Measurements from ENCODE around the gene SCGB1C1. TPM values are rescaled to one million over a fixed set of nuclear protein-coding genes. Genes with fewer than 3 reads are reported as not detected.

SCGB1C1 gene
- total and polyA plus RNA-seq, 9 of the 15 experiments (the other 6 are each of a cell fraction or from before 2014, with no cell fraction given) = not detected

DNA sequence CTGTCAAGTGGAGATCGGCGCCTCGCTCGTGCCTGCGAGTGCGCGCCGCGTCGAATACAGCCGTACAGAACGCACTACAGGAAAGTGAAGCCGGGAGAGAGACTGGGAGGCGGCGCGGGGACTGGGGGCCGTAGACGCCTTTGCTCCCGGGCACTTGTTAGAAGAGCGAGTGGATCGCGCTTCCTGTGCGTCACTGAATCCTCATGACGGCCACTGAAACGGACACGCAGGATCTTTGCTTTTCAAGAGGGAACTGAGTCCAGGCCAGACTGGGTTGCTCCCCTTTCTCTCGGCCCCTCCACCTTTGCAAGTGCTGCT is 14.9 kb downstream of the SCGB1C1 start:
- ATAC-seq = peak; percentile 20
- in situ Hi-C loops (cut with MboI) = no loop called here
- H2AFZ ChIP-seq (ENCODE audit: low read depth, low read length) = peak overlapping the region; percentile 8; the same call in 1 of the 2 replicates
- TF ChIP-seq ZNF76 (CRISPR knock-in tag; IDR thresholded peaks at IDR 0.05; ENCODE audit: borderline replicate concordance) (no peak), WHSC1 (IDR thresholded peaks at IDR 0.05; ENCODE audit: low read length) (no peak), TAF7 (tag; IDR thresholded peaks at IDR 0.05) (no peak), HSF4 (CRISPR knock-in tag; IDR thresholded peaks at IDR 0.05; ENCODE audit: borderline replicate concordance) (no peak), NFRKB (IDR thresholded peaks at IDR 0.05; ENCODE audit: low read depth) (peak; percentile 21; the same call in 1 of the 2 replicates), TCFL5 (CRISPR knock-in tag; conservative IDR thresholded peaks at IDR 0.05) (no peak), ZNF408 (CRISPR knock-in tag; IDR thresholded peaks at IDR 0.05; ENCODE audit: low read depth) (no peak), ZFP36 (IDR thresholded peaks at IDR 0.05; ENCODE audit: low read depth, low read length, partially characterized antibody) (no peak), SP1 (CRISPR knock-in tag; IDR thresholded peaks at IDR 0.05) (no peak), ZNF444 (CRISPR knock-in tag; IDR thresholded peaks at IDR 0.05) (no peak), ZBED1 (IDR thresholded peaks at IDR 0.05) (0 out of 2 replicates have a peak, but pooled peaks have one; percentile 18), CBX3 (IDR thresholded peaks at IDR 0.05; ENCODE audit: borderline replicate concordance in 1 of 2, low read length in 2 of 2) (no peak), MYC (IDR thresholded peaks at IDR 0.05; ENCODE audit: low read depth, low read length) (no peak), MYC (CRISPR knock-in tag; IDR thresholded peaks at IDR 0.05; ENCODE audit: borderline replicate concordance, low read depth) (peak; percentile 60; the same call in 1 of the 2 replicates), NR4A1 (CRISPR knock-in tag; IDR thresholded peaks at IDR 0.05) (no peak), NR4A1 (tag; IDR thresholded peaks at IDR 0.05) (peak; percentile 44; the same call in 1 of the 2 replicates), HNRNPK (IDR thresholded peaks at IDR 0.05; ENCODE audit: low read depth, low read length, poor library complexity, severe bottlenecking) (no peak), SREBF1 (IDR thresholded peaks at IDR 0.05; ENCODE audit: borderline replicate concordance, low read depth, low read length) (no peak), MTA2 (IDR thresholded peaks at IDR 0.05; ENCODE audit: low read depth) (no peak), RUNX1 (IDR thresholded peaks at IDR 0.05; ENCODE audit: low read depth) (no peak), NCOA2 (IDR thresholded peaks at IDR 0.05; ENCODE audit: partially characterized antibody in 2 of 2) (no peak), MED1 (CRISPR knock-in tag; IDR thresholded peaks at IDR 0.05; ENCODE audit: borderline replicate concordance) (no peak), SAFB2 (IDR thresholded peaks at IDR 0.05; ENCODE audit: borderline replicate concordance, low read depth, low read length, severe bottlenecking) (no peak), SNRNP70 (optimal IDR thresholded peaks at IDR 0.05; ENCODE audit: low read depth, low read length) (no peak), SAFB (IDR thresholded peaks at IDR 0.05; ENCODE audit: borderline replicate concordance, low read depth, low read length) (no peak), ZNF644 (tag; IDR thresholded peaks at IDR 0.05; ENCODE audit: low read depth) (no peak), PHTF2 (CRISPR knock-in tag; IDR thresholded peaks at IDR 0.05) (0 out of 2 replicates have a peak, but pooled peaks have one; percentile 55), RFX1 (IDR thresholded peaks at IDR 0.05) (no peak)

More for the DNA sequence above, 14.9 kb downstream of the SCGB1C1 start:
- ChIA-PET CTCF (ENCODE audit: low intra/inter-chr PET ratio) (interaction anchor here (0.6 kb wide), 1 partner anchor 52 kb away, joined by 3 read pairs; no protein-coding TSS in a partner anchor), POLR2A (interaction anchor here (0.6 to 3.1 kb wide), 25 partner anchors 10 to 299 kb away, joined by 3 to 63 read pairs (median 4); no protein-coding TSS in a partner anchor)
- H4K20me1 ChIP-seq (replicated peaks; ENCODE audit: control insufficient read depth, insufficient read depth, low read length) = peaks cover 43% of the 10 kb centered on the region
- H3K9me3 ChIP-seq (replicated peaks; ENCODE audit: control insufficient read depth, insufficient read depth, low read depth, low read length) = no peaks in the 10 kb centered on the region
- H3K27ac ChIP-seq (ENCODE audit: extremely low read depth, low read depth, low read length) = peak overlapping the region; percentile 93
- H3K9me1 ChIP-seq (ENCODE audit: control insufficient read depth, insufficient read depth, low read length) = peaks cover 10% of the 10 kb centered on the region
- intact Hi-C loops (cut with micrococcal nuclease) = loop anchor here (2.0 kb wide), 1 partner anchor 29 kb away; the partner anchor contains the start of genes PSMD13 and SIRT3
- DNase-seq (ENCODE audit: extremely low read depth in 1 of 4, low spot score in 3 of 4) (peak in 1 of 4 experiments; percentile 38), FAIRE-seq (no peak)
- H3K27me3 ChIP-seq (ENCODE audit: control insufficient read depth in 2 of 2, insufficient read depth in 2 of 2, low read length in 2 of 2) = no peaks in the 10 kb centered on the region; a peak in 1 of 5 replicates
- peaks cover 30 to 61% of the 10 kb centered on the region in 2 experiments; a peak in 4 of 5 replicates for H3K4me1 ChIP-seq (replicated peaks in 1 of 2; ENCODE audit: control insufficient read depth in 2 of 2, insufficient read depth in 2 of 2, low read length in 2 of 2)
- BruUV-seq (replicated peaks) = TSS peak; percentile 91
- peaks cover 72% of the 10 kb centered on the region for H3K79me2 ChIP-seq (ENCODE audit: control insufficient read depth, insufficient read depth, low read length)
- H3K36me3 ChIP-seq (ENCODE audit: control insufficient read depth, insufficient read depth, low read length) = peaks cover 77% of the 10 kb centered on the region
- H3K4me2 ChIP-seq (ENCODE audit: insufficient read depth, low read length) = peak overlapping the region; percentile 92
- H3K4me3 ChIP-seq = peak overlapping the region; percentile 96
- 0% methylated on average over 25 of the region's 27 CpGs for WGBS (ENCODE audit: insufficient coverage, low coverage, missing lambda C conversion rate)
- peak overlapping the region; percentile 97 to 98 for H3K9ac ChIP-seq (ENCODE audit: insufficient read depth in 1 of 2, low read depth in 2 of 2, low read length in 2 of 2)

Data from K562 (cell line).